Transverse colon (tissue), 4 donors: ENCODE data around the gene ZNF81.

Experiments
- EP300 ChIP-seq: sonication (generic); formaldehyde crosslinking; IDR thresholded peaks from one replicate; pipeline ENCODE4 v1.6.1; 2017; ENCODE audit warnings: antibody characterized with exemption, low read depth
- POLR2A ChIP-seq: fragments of 450-650 bp; IDR thresholded peaks from one replicate; pipeline ENCODE4 v1.6.1; 2016; ENCODE audit warnings: antibody characterized with exemption, mild to moderate bottlenecking, moderate library complexity
- POLR2AphosphoS5 ChIP-seq, 3 donors: sonication (generic); formaldehyde crosslinking; IDR thresholded peaks; one replicate each; pipeline ENCODE4 v1.6.1; 2016; ENCODE audit warnings: antibody characterized with exemption in 3 of 3
- TF ChIP-seq, protein P1 (sequence below), 5 experiments: fragments of 200-600 bp in 3 of 5; fragments of 450-650 bp in 2 of 5; sonication (generic) in 3 of 5; IDR thresholded peaks; 1 replicate in 2 of 5; 2 replicates in 3 of 5; pipeline ENCODE4 v1.5.1; 2016 to 2017; ENCODE audit warnings: antibody characterized with exemption in 5 of 5, inconsistent platforms in 3 of 5, mild to moderate bottlenecking in 2 of 5, moderate library complexity in 1 of 5

DNA sequence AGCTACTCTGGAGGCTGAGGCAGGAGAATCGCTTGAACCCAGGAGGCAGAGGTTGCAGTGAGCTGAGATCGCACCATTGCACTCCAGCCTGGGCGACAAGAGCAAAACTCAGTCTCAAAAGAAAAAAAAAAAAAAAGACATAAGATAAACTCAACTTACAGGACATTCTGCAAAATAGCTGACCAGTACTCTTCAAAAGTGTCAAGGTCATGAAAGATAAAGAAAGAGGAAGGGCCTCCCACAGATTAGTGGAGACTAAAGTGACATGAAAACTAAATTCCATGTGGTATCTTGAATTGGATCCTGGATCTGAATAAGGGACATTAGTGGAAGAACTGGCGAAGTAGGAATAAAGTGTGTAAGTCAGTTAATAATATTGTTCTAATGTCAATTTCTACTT is 103.7 kb downstream of the ZNF81 start:
- TF ChIP-seq, protein P1, sequence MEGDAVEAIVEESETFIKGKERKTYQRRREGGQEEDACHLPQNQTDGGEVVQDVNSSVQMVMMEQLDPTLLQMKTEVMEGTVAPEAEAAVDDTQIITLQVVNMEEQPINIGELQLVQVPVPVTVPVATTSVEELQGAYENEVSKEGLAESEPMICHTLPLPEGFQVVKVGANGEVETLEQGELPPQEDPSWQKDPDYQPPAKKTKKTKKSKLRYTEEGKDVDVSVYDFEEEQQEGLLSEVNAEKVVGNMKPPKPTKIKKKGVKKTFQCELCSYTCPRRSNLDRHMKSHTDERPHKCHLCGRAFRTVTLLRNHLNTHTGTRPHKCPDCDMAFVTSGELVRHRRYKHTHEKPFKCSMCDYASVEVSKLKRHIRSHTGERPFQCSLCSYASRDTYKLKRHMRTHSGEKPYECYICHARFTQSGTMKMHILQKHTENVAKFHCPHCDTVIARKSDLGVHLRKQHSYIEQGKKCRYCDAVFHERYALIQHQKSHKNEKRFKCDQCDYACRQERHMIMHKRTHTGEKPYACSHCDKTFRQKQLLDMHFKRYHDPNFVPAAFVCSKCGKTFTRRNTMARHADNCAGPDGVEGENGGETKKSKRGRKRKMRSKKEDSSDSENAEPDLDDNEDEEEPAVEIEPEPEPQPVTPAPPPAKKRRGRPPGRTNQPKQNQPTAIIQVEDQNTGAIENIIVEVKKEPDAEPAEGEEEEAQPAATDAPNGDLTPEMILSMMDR (IDR thresholded peaks at IDR 0.05) = no peak
- TF ChIP-seq POLR2AphosphoS5 (IDR thresholded peaks at IDR 0.05) (no peak), POLR2A (no peak), EP300 (no peak)
